ENCODE results near the gene FCN3.

DNA sequence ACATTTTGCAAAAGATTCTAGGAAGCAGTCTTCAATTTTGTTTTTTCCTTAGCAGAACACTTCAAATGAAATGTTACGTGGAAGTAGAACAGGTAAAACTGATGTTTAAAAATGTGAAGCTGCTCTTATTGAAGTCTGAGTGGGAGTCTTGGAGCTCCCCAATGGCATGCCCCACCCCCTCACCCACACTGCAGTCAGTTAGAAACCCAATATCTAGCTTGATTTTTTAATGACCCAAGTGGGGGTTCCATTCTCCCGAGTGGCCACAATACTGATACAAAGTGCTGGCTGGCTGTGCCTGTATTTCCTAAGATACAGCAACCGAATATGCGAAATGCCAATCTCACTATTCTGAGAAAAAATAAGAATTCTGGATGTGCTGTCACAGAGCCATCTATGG lies 49.1 kb upstream of the FCN3 start:
- TF ChIP-seq PBX3 (IDR thresholded peaks at IDR 0.05), result no peak
- TF ChIP-seq BHLHE40 (IDR thresholded peaks at IDR 0.05; ENCODE audit: low read depth, low read length), result no peak
- TF ChIP-seq CTCF (IDR thresholded peaks at IDR 0.05), result no peak
- TF ChIP-seq SMC3 (IDR thresholded peaks at IDR 0.05), result no peak
- TF ChIP-seq POLR2A (IDR thresholded peaks at IDR 0.05; ENCODE audit: low read length), result no peak

Measured in A549 (cell line).